Adipocyte (in vitro differentiated cells): ENCODE data around the gene EFNA2.
A peak's percentile ranks its signal among the peaks of the same experiment; 100 is the strongest.

Source experiments
- DNase-seq: peaks from one replicate; pipeline ENCODE4 v3.0.0-alpha.2; 2015; ENCODE audit warnings: low read depth
- H3K27me3 ChIP-seq: replicated peaks from 2 replicates; pipeline ENCODE4 v1.7.0; 2013; ENCODE audit warnings: mild to moderate bottlenecking, low read length, moderate library complexity; ENCODE audit not compliant: control insufficient read depth, insufficient read depth
- H3K36me3 ChIP-seq: 2 replicates; pipeline ENCODE4 v1.7.0; 2013; ENCODE audit warnings: low read length, mild to moderate bottlenecking, moderate library complexity; ENCODE audit not compliant: control insufficient read depth, insufficient read depth, severe bottlenecking
- H3K4me1 ChIP-seq: 2 replicates; pipeline ENCODE4 v1.7.0; 2013; ENCODE audit warnings: mild to moderate bottlenecking, low read length, moderate library complexity; ENCODE audit not compliant: control insufficient read depth, insufficient read depth
- H3K4me3 ChIP-seq: 2 replicates; pipeline ENCODE4 v1.7.0; 2013; ENCODE audit warnings: mild to moderate bottlenecking, low read length, moderate library complexity
- H3K9ac ChIP-seq: 2 replicates; pipeline ENCODE4 v1.7.0; 2013; ENCODE audit warnings: mild to moderate bottlenecking, low read length, moderate library complexity
- H3K9me3 ChIP-seq: 2 replicates; pipeline ENCODE4 v1.7.0; 2013; ENCODE audit warnings: mild to moderate bottlenecking, low read length, moderate library complexity; ENCODE audit not compliant: control insufficient read depth

Gene EFNA2

GRCh38 chr19:1250437-1251260, 35.0 kb upstream of the EFNA2 start:
- DNase-seq: peak; percentile 64
- Histone ChIP-seq H3K27me3 (no peaks in the 10 kb centered on the region), H3K9me3 (no peaks in the 10 kb centered on the region), H3K36me3 (peaks cover 25% of the 10 kb centered on the region), H3K4me1 (peaks cover 30% of the 10 kb centered on the region), H3K9ac (peak overlapping the region; percentile 97), H3K4me3 (peak overlapping the region; percentile 88)

GRCh38 chr19:1251330-1252220, 34.1 kb upstream of the EFNA2 start:
- Histone ChIP-seq H3K27me3 (no peaks in the 10 kb centered on the region), H3K9ac (peak overlapping the region; percentile 97), H3K4me3 (peak overlapping the region; percentile 88), H3K36me3 (peaks cover 34% of the 10 kb centered on the region), H3K4me1 (peaks cover 34% of the 10 kb centered on the region), H3K9me3 (no peaks in the 10 kb centered on the region)
- peak; percentile 70 for DNase-seq

- peak overlapping the region; percentile 88 for H3K4me3 ChIP-seq
- H3K4me1 ChIP-seq: peaks cover 40% of the 10 kb centered on the region
- peak; percentile 94 for DNase-seq
- no peaks in the 10 kb centered on the region for H3K9me3 ChIP-seq
- peak overlapping the region; percentile 97 for H3K9ac ChIP-seq
- H3K27me3 ChIP-seq: no peaks in the 10 kb centered on the region
- peaks cover 41% of the 10 kb centered on the region for H3K36me3 ChIP-seq
These were observed 33.4 kb upstream of the EFNA2 start for GRCh38 chr19:1252221-1252820.

GRCh38 chr19:1252821-1253513, 32.7 kb upstream of the EFNA2 start:
- peak; percentile 97 for DNase-seq
- peak overlapping the region; percentile 97 for H3K9ac ChIP-seq
- H3K36me3 ChIP-seq: peaks cover 48% of the 10 kb centered on the region
- peaks cover 41% of the 10 kb centered on the region for H3K4me1 ChIP-seq
- H3K27me3 ChIP-seq: no peaks in the 10 kb centered on the region
- H3K4me3 ChIP-seq: peak overlapping the region; percentile 88
- no peaks in the 10 kb centered on the region for H3K9me3 ChIP-seq

- Histone ChIP-seq H3K4me1 (peaks cover 45% of the 10 kb centered on the region), H3K36me3 (peaks cover 54% of the 10 kb centered on the region), H3K27me3 (no peaks in the 10 kb centered on the region), H3K4me3 (peak overlapping the region; percentile 79), H3K9me3 (no peaks in the 10 kb centered on the region), H3K9ac (peak overlapping the region; percentile 97)
- DNase-seq: no peak
These were observed 32.1 kb upstream of the EFNA2 start for GRCh38 chr19:1253514-1254080.

GRCh38 chr19:1254081-1254527, 31.6 kb upstream of the EFNA2 start:
- H3K9me3 ChIP-seq: no peaks in the 10 kb centered on the region
- peaks cover 54% of the 10 kb centered on the region for H3K36me3 ChIP-seq
- H3K4me1 ChIP-seq: peaks cover 48% of the 10 kb centered on the region
- H3K27me3 ChIP-seq: no peaks in the 10 kb centered on the region
- DNase-seq: no peak
- peak overlapping the region; percentile 97 for H3K9ac ChIP-seq
- peak overlapping the region; percentile 79 for H3K4me3 ChIP-seq

- Histone ChIP-seq H3K27me3 (no peaks in the 10 kb centered on the region), H3K9ac (peak overlapping the region; percentile 97), H3K9me3 (no peaks in the 10 kb centered on the region), H3K36me3 (peaks cover 54% of the 10 kb centered on the region), H3K4me3 (peak overlapping the region; percentile 79), H3K4me1 (peaks cover 52% of the 10 kb centered on the region)
- DNase-seq: no peak
These were observed 31.0 kb upstream of the EFNA2 start for GRCh38 chr19:1254530-1255185.

- peak overlapping the region; percentile 97 for H3K9ac ChIP-seq
- peaks cover 55% of the 10 kb centered on the region for H3K4me1 ChIP-seq
- no peaks in the 10 kb centered on the region for H3K27me3 ChIP-seq
- H3K36me3 ChIP-seq: peaks cover 54% of the 10 kb centered on the region
- H3K4me3 ChIP-seq: no peak overlapping the region
- DNase-seq: no peak
- no peaks in the 10 kb centered on the region for H3K9me3 ChIP-seq
These were observed 30.2 kb upstream of the EFNA2 start for GRCh38 chr19:1255186-1256161.

- peak; percentile 0 for DNase-seq
- H3K4me3 ChIP-seq: no peak overlapping the region
- H3K9ac ChIP-seq: peak overlapping the region; percentile 68
- no peaks in the 10 kb centered on the region for H3K27me3 ChIP-seq
- H3K36me3 ChIP-seq: peaks cover 48% of the 10 kb centered on the region
- no peaks in the 10 kb centered on the region for H3K9me3 ChIP-seq
- H3K4me1 ChIP-seq: peaks cover 63% of the 10 kb centered on the region
These were observed 28.8 kb upstream of the EFNA2 start for GRCh38 chr19:1256646-1257474.
